GM15510 (cell line): ENCODE measurements around the gene AQP6.

ENCODE experiments used
- POLR2A ChIP-seq: IDR thresholded peaks from 3 replicates; pipeline ENCODE4 v1.6.1; 2011; ENCODE audit warnings: borderline replicate concordance; ENCODE audit not compliant: insufficient read length; ENCODE audit errors: extremely low read depth

The AQP6 gene

GRCh38 chr12:50024227-50024626, 51.5 kb downstream of the AQP6 start:
- no peak for TF ChIP-seq POLR2A

- no peak for TF ChIP-seq POLR2A
These were observed 52.0 kb downstream of the AQP6 start for GRCh38 chr12:50024805-50025186.

GRCh38 chr12:50025187-50026059, 52.7 kb downstream of the AQP6 start, which contains the start of gene RACGAP1:
RACGAP1 (minus strand) TSS chr12:50025494; CDS start chr12:50016715, 8,779 bp downstream.
- TF ChIP-seq POLR2A = peak; percentile 59

DNA sequence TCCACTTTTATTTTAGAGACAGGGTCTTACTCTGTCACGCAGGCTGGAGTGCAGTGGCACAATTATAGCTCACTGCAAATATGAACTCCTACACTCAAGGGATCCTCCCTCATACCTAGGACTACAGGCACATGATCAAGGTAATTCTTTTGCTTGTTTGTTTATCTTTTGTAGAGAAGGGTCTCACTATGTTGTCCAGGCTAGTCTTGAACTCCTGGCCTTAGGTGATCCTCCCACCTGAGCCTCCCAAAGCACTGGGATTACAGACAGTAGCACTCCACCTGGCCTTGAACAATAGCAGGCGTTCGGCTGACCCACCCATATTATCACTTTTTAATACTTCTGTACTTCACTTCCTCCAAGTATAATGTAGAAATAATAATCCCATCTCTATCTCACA, 53.9 kb downstream of the AQP6 start:
- TF ChIP-seq POLR2A = no peak
